KMS-11 (cell line): ENCODE measurements around the gene ZNF496.

Source experiments
- H2AFZ ChIP-seq: fragments of 200-600 bp; sonication (generic); 2 replicates; pipeline ENCODE4 v1.6.1; 2016; ENCODE audit warnings: antibody characterized with exemption, mixed run types, low read depth
- H3K27ac ChIP-seq: fragments of 200-600 bp; sonication (generic); 2 replicates; pipeline ENCODE4 v1.6.1; 2016; ENCODE audit warnings: mild to moderate bottlenecking, mixed run types
- H3K27me3 ChIP-seq: fragments of 200-600 bp; sonication (generic); 2 replicates; pipeline ENCODE4 v1.6.1; 2017; ENCODE audit warnings: mild to moderate bottlenecking, low read depth, mixed run types, moderate library complexity; ENCODE audit not compliant: insufficient read depth
- H3K36me3 ChIP-seq: fragments of 200-600 bp; sonication (generic); 2 replicates; pipeline ENCODE4 v1.6.1; 2017; ENCODE audit warnings: mild to moderate bottlenecking, mixed run types; ENCODE audit not compliant: insufficient read depth
- H3K4me1 ChIP-seq: fragments of 200-600 bp; sonication (generic); 2 replicates; pipeline ENCODE4 v1.6.1; 2016; ENCODE audit warnings: mild to moderate bottlenecking, low read depth, mixed run types; ENCODE audit not compliant: poor library complexity, severe bottlenecking
- H3K4me2 ChIP-seq: fragments of 200-600 bp; sonication (generic); 2 replicates; pipeline ENCODE4 v1.7.0; 2016; ENCODE audit warnings: mild to moderate bottlenecking, mixed run types
- H3K4me3 ChIP-seq: fragments of 200-600 bp; sonication (generic); IDR thresholded peaks from 2 replicates; pipeline ENCODE4 v1.6.1; 2017; ENCODE audit warnings: low read depth, low read length, mixed read lengths; ENCODE audit not compliant: insufficient read depth
- H3K79me2 ChIP-seq: fragments of 200-600 bp; sonication (generic); 2 replicates; pipeline ENCODE4 v1.6.1; 2016; ENCODE audit warnings: low read depth, mixed run types; ENCODE audit not compliant: insufficient read depth
- H3K9ac ChIP-seq: fragments of 200-600 bp; sonication (generic); 2 replicates; pipeline ENCODE4 v1.6.1; 2016; ENCODE audit warnings: mild to moderate bottlenecking, mixed run types
- H4K20me1 ChIP-seq: fragments of 200-600 bp; sonication (generic); 2 replicates; pipeline ENCODE4 v1.6.1; 2016; ENCODE audit warnings: mild to moderate bottlenecking, mixed run types; ENCODE audit not compliant: insufficient read depth
- TF ChIP-seq, protein P1 (sequence below): fragments of 200-600 bp; sonication (generic); conservative IDR thresholded peaks from 2 replicates; pipeline ENCODE4 v1.6.1; 2017; ENCODE audit warnings: low read depth, mild to moderate bottlenecking, antibody characterized with exemption, low read length, moderate library complexity, mixed read lengths

The ZNF496 gene

DNA sequence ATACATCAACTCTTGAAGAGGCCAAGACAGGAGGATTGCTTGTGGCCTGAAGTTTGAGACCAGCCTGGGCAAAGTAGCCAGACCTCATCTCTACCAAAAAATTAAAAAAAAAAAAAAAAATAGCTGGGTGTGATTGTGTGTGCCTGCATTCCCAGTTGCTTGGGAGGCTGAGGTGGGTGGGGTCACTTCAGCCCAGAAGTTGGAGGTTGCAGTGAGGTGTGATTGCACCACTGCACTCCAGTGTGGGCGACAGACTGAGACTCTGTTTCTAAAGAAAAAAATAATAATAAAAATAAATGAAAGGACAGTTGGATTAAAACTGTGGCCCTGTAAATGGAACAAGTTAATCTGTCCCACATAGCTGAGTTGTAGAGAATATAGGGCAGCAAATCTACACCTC, 18.9 kb upstream of the ZNF496 start:
- Histone ChIP-seq H3K4me1 (no peaks in the 10 kb centered on the region), H2AFZ (no peak overlapping the region), H3K27me3 (no peaks in the 10 kb centered on the region), H3K4me2 (no peak overlapping the region), H3K27ac (no peak overlapping the region), H3K4me3 (no peak overlapping the region), H3K79me2 (no peaks in the 10 kb centered on the region), H3K36me3 (no peaks in the 10 kb centered on the region), H4K20me1 (no peaks in the 10 kb centered on the region), H3K9ac (no peak overlapping the region)
- TF ChIP-seq, protein P1, sequence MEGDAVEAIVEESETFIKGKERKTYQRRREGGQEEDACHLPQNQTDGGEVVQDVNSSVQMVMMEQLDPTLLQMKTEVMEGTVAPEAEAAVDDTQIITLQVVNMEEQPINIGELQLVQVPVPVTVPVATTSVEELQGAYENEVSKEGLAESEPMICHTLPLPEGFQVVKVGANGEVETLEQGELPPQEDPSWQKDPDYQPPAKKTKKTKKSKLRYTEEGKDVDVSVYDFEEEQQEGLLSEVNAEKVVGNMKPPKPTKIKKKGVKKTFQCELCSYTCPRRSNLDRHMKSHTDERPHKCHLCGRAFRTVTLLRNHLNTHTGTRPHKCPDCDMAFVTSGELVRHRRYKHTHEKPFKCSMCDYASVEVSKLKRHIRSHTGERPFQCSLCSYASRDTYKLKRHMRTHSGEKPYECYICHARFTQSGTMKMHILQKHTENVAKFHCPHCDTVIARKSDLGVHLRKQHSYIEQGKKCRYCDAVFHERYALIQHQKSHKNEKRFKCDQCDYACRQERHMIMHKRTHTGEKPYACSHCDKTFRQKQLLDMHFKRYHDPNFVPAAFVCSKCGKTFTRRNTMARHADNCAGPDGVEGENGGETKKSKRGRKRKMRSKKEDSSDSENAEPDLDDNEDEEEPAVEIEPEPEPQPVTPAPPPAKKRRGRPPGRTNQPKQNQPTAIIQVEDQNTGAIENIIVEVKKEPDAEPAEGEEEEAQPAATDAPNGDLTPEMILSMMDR = no peak

DNA sequence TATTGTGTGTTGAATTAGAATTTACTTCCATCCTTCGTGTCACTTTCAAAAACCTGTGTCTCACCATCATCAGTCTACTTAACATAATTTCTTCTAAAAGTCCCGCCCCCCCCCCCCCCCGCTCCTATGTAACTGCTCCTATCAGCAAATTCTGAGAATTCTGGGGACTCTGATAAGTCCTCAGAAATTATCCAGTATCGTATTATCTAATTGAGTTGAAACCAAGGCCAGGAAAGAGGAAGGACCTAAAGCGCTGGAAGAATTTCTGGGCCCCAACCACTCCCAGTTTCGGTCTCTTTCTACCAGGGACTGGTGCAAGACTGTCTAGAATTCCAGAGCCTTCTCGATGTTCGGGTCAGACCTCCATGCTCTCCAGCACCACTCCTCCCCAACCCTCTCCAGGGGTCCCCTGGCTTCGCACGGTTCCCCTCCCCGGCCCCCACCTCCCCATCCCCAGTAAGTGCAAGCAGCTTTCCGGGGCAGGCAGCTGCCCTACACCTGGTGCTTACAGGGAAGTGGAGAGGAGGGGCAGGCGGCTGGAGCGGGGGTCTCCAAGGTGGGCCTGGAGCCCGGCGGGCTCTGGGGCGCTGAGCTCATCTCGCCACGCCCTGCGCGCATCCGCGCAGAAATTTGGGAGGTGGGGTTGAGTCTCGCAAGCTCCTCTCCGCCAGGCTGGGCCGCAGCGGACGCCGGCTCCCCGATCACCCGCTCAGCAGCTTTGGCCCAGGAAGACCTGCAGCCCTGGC, 16.0 kb upstream of the ZNF496 start:
- H3K9ac ChIP-seq = no peak overlapping the region
- H3K4me3 ChIP-seq = no peak overlapping the region
- H3K36me3 ChIP-seq = no peaks in the 10 kb centered on the region
- no peak overlapping the region for H3K27ac ChIP-seq
- H3K4me2 ChIP-seq = no peak overlapping the region
- H2AFZ ChIP-seq = no peak overlapping the region
- no peaks in the 10 kb centered on the region for H3K79me2 ChIP-seq
- no peaks in the 10 kb centered on the region for H4K20me1 ChIP-seq
- H3K4me1 ChIP-seq = no peaks in the 10 kb centered on the region
- TF ChIP-seq, protein P1 = no peak
- no peaks in the 10 kb centered on the region for H3K27me3 ChIP-seq

DNA sequence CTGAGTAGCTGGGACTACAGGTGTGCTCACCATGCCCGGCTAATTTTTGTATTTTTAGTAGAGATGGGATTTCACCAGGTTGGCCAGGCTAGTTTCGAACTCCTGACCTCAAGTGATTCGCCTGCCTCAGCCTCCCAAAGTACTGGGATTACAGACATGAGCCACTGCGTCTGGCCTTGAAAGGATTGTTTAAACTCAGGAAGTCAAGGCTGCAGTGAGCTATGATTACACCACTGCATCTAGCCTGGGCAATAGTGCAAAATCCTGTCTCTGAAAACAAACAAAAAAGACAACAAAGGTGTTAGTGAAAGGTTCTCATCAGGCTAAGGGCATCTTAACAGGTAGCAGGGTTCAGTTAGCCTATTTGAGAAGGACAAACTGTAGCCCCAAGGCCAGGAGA, 14.2 kb upstream of the ZNF496 start:
- H3K4me3 ChIP-seq = no peak overlapping the region
- H3K9ac ChIP-seq = no peak overlapping the region
- no peaks in the 10 kb centered on the region for H3K27me3 ChIP-seq
- no peaks in the 10 kb centered on the region for H3K79me2 ChIP-seq
- H3K27ac ChIP-seq = no peak overlapping the region
- no peak overlapping the region for H2AFZ ChIP-seq
- no peaks in the 10 kb centered on the region for H3K36me3 ChIP-seq
- no peak overlapping the region for H3K4me2 ChIP-seq
- no peaks in the 10 kb centered on the region for H4K20me1 ChIP-seq
- TF ChIP-seq, protein P1 = no peak
- H3K4me1 ChIP-seq = no peaks in the 10 kb centered on the region

DNA sequence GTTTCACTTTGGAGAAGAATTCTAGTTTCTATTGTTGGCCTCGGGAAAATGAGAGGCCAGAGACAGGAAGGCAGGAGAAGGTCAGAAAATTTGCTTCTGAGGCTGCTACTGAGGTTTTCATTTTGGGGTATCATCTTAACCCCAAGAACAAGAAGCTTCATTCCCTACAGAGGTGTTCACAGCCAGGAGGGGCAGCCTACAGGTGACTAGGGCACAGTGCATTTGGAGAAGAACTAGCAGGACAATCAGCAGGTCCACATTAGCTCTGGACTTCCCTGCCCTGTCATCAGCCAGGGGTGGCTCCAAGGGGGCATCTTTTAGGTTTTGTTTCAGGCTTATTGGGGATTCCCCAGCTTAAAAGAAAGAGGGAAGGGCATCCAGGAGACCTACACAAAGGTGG, 12.1 kb upstream of the ZNF496 start:
- H3K4me2 ChIP-seq = no peak overlapping the region
- TF ChIP-seq, protein P1 = no peak
- no peaks in the 10 kb centered on the region for H3K79me2 ChIP-seq
- H3K36me3 ChIP-seq = no peaks in the 10 kb centered on the region
- H2AFZ ChIP-seq = no peak overlapping the region
- H3K9ac ChIP-seq = no peak overlapping the region
- no peaks in the 10 kb centered on the region for H3K27me3 ChIP-seq
- H3K4me1 ChIP-seq = no peaks in the 10 kb centered on the region
- no peak overlapping the region for H3K27ac ChIP-seq
- H4K20me1 ChIP-seq = no peaks in the 10 kb centered on the region
- no peak overlapping the region for H3K4me3 ChIP-seq
